ENCODE measurements around the gene LEPROT.

GRCh38 chr1:65395887-65396612 is 24.4 kb upstream of the LEPROT start:
- TF ChIP-seq CTCF (IDR thresholded peaks at IDR 0.05 in 4 of 5, conservative IDR thresholded peaks at IDR 0.05 in 1 of 5) (no peak), POLR2A (IDR thresholded peaks at IDR 0.05) (no peak)
